GM21515 (cell line): ENCODE measurements around the gene PRDM16.

Experiments
- ATAC-seq: cut with Tn5 transposase; IDR thresholded peaks from one replicate; pipeline ENCODE4 v1.9.1; 2021; ENCODE audit not compliant: unreplicated experiment

The PRDM16 gene

DNA sequence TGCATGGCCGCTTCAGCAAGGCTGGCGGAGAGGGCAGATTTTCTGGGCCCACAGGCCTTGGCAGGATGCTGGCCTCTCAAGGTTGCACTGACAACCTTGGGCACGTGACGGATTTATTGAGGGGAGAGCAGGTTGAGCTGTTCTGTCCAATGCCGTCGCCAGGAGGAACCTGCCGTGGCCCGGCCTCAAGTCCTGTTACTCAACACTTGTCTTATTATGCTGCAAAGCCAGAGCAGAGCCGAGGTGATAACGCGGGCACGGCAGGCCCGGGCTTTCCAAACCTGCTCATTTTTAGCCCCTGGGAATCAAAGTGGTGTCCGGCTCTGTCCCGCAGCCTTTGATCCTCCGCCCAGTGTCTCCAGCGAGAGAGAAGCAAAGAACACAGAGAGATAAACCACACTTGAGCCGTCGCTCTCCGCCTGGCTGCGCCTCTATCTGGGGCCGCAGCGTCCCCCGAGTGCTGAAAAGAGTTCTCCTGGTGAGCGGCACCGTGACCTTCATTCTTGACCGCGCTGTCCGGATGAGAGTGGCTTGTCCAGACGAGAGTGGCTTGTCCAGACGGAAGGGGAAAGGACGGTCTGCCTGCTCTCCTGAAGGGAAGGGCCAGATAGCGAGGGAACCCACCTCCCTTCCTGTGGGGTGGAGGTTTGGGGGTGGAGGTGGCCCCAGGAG, 223.2 kb downstream of the PRDM16 start:
- ATAC-seq = no peak

DNA sequence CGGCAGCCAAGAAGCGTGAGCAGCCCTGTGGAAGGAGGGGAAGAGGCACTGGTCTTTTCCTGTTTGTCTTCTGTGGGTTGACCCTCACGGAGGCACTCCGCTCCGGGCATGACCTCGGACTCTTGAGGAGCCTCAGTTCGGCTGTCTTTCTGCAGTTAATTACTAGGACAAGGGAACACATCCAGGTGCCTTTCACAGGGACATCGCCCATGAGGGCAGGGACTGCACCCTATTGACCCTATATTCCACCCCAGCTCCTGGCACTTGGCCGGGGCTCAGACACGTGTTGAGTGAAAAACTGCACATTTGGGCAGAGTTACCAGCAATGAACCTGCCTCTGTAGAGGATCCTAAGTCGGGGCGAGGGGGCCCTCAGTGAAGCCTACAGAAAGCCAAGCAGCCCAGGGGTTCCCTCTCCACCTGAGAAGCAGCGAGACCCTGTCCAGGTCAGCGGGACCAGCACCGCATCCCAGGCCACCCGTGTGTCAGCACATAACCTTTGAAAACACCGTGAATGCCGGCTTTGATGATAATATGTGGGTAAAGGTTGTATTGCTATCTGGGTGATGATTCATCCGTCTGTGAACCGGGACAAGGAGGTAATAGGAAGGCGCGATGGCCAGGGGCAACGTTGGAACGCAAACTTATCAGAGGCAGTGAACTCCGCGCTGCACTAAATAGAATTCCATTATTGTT, 224.0 kb downstream of the PRDM16 start:
- ATAC-seq = no peak

DNA sequence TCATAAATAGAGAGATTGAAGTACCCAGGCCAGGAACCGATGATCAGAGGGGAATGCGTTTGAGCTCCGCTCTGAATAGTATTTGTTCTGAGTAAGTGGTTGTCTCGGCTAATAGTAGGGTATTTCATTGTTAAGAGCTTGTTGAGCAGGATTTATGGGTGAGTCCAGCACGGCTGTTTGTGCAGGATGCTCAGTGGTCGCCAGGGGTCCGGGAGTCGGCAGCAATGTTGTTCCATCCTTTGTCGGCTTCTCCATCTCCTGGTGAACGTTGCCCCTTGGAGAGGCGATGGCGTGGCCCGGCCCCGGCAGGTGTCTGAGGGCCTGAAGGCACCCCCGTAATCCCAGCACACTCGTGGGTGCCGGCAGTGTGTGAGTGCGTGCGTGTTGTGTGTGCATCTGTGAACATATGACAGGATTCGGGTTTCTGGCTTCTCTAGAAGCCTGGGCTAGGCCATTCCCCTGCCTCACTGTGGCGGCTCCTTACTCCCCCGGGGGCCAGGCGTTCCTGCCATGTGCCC, 224.6 kb downstream of the PRDM16 start:
- no peak for ATAC-seq

DNA sequence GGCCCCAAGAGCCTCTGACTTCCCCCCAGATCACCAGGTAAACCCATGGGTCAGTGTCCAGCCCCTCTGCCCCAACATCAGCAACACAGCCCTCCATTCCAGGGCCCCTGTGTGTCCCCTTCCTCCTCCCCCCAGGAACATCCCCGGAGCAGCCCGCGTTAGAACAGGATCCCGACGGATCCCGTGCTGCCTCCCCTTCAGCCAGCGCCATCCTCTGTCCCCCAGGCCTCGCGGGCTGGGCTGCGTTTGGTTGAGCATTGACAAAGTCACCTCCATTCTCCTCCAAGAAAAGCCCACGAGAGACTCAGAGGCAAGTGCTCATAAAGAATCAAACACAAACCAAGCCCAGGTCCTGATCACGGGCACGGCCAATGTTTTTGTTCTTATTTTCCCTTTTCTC, 225.4 kb downstream of the PRDM16 start:
- ATAC-seq = no peak

DNA sequence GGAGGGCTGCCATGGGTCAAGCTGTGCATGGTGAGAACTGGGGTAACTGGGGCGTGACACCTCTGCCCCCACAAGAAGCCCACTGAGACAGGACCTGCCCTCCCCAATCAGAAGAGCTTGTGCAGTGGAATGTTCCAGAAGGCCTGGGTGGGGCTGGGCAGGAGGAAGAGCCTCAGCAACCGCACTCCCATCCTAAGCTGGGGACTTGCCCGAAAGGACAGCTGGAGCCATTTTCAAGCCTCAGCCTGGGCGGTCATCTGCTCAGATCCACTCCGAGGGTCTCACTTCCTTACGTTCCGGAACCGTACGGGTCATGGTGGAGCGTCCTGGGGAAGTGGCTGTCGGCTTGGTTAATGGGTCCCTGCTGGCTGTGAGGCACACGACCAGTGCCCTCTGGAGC, 226.8 kb downstream of the PRDM16 start:
- ATAC-seq = no peak

DNA sequence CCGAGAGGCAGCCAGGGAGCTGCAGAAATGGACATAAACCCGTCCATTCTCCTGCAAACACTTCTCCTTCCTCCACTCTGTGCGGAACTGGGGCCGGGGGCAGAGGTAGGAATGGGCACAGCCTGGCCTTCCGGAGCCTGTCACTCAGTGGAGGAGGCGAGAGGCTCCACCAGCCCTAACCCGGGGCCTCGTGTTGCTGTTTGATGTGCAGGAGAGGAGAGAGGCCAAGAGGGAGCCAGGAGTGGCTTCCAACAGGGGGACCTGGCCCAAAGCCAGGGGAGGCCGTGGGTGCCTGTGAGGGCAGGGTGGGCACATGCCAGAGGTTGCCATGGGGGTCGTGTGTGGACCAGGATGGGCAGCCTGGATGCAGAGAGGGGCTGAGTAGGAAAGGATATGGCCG, 227.3 kb downstream of the PRDM16 start:
- no peak for ATAC-seq

DNA sequence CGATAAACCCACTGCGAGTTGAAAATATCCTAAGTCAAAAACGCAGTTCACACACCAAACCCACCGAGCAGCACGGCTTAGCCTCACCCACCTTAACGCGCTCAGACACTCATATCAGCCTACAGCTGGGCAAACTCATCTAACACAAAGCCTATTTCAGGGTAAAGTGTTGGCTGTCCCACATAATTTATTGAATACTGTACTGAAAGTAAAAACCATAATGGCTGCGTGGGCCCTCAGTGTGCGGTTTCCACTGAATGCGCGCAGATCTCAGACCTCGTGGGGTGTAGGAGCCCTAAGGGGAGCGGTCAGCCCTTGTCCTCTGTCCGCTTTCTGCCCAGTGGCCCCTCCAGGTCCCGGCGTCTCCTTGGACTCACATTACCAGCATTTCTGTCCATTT, 227.8 kb downstream of the PRDM16 start:
- ATAC-seq = no peak

DNA sequence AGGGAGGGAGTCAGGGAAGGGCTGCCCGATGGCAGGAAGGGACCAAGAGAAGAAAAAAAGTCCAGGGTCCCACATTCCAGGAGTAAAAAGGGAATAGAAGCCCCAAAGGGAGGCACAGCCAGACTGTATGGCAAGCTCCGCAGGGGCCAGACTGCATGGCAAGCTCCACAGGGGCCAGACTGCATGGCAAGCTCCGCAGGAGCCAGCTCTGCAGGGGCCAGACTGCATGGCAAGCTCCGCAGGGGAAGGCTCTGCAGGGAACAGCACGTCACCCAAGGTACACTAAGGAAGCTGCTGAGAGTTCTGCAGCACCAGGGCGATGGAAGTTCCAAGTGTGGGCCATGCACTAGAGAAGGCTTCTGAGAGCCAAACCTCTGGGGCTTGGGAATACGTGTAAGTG, 228.8 kb downstream of the PRDM16 start:
- no peak for ATAC-seq

DNA sequence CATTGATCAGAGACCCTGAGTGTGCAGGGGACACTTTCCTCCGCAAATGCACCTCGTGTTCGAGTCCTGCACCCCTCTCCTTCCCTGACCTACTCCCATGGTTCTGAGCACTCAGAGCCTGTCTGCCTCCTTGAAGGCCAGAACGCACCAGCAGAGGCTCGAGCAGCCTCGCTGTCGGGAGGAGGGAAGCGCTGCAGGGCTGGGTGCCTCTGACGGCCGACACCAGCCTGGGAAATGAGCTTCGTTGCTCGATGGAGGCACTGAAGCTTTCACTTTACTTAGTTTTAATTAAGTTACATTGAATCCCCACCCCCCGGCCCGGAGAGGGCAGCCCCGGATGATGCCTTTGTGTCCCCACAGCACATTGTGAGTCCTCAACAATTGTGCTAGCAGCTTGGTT, 229.2 kb downstream of the PRDM16 start:
- ATAC-seq = no peak

DNA sequence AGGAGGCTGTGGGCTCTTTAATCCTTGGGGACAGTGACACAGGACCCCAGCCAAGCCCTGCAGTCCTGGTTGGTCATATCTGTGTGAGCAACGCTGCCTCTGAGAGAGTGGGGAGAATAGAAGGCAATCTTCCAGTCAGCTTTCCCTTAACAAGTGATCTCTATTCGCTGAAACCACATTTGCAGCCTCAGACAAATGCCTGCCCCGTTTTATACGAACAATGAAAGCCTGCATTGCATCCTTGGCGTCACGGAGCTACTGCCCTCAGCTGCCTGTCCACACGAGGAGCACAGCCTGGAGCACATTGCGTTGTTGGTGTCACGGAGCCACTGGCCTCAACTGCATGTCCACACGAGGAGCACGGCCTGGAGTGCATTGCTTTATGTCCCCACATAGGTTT, 235.2 kb downstream of the PRDM16 start:
- no peak for ATAC-seq

DNA sequence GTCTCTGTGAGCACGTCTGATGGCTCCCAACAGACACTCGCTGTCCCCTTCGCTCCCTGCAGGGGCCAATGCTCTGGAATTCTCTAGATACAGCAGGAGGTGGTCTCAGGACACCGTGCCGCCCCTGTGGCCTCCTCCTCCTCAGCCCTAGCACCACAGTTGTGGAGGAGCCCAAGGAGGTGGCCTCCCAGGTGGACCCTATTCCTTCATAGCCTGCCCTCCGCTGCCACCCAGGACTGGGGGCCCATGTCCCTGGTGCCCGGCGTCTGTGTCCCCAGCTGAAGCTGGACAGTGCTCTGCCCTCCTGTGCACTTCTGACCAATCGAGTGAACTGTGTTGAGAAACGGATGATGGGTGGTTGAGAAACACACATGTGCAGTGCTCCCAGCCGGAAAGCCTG, 235.7 kb downstream of the PRDM16 start:
- ATAC-seq = no peak

DNA sequence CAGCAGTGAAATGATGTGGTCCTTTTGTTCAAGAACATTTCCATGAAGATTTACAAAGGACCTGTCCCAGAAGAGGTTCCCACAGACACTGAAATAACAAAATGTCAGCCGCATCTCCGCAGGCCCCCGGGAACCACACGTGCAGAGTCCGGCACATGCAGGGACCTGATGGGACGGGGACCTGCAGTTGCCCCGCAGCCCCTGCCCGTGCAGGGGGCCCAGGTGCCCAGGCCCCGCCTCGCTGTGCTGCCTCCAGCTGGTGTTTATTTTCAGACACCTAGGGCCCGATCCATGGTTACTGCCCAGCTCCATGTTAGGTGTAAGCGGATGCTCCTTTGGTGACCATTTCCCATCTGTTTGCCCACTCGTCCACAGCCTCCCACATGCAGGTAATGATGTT, 236.2 kb downstream of the PRDM16 start:
- no peak for ATAC-seq

DNA sequence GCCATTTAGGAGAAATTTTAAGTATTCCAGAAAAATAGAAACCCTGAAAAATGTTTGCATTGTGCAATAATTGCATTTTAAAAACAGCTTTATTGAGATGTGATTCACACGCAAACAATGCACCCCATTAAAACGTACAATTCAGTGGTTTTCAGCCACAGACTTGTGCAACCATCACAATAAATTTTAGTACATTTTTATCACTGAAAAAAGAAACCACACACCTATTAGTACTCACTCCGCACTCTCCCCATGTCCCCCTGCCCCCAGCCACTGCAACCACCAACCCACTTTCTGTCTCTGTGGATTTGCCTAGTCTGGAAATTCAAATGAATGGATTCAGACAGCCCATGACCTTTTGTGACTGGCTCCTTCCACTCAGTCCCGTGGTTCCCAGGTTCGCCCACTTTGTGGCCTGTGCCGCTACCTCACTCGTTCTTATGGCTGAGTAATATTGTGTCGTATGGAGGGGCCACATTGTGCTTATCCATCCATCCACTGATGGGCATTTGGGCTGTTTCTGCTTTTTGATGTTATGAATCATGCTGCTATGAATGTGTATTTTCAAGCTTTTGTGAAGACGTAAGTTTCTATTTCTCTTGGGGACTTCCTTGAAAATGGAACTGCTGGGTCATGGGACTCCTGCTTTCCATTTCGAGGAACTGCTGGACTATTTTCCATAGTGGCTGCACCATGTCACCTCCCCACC, 237.7 kb downstream of the PRDM16 start:
- ATAC-seq = no peak

DNA sequence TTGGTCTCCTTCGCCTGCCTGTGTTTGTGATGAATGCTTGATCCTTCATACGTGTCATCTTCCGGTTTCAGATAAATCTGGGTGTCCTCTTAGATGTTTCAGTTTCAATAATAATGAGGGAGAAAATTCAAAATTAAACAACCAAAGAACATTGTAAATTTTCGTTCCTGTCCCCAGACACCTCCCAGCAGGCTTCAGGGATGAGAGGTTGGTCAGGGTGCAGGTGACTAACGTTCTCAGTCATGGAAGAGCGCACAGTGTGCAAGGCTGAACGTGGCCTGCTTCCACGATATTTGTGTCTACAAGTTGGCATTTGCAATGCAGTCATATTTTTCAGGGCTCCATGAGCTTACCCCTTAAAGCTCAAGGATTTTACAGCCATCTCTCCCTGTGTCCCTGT, 238.4 kb downstream of the PRDM16 start:
- ATAC-seq = no peak

DNA sequence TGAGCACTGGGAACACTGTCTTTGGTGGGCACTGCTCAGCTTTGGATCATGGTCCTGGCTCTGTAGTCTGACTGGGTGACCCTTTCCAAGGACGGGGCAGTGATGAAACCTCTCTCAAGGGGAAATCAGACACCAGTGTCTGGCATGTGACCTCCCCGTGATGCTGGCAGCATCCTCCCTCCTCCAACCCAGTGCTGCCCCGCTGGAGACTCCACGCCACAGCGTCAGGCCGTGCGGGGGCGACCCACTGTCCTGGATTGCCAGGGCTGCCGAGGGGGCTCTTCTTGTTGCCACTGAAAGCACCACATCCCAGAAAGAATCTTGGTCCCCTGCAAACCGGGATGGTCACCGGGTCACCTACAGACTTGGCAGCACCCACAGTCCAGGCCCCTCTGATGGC, 239.1 kb downstream of the PRDM16 start:
- ATAC-seq = no peak

DNA sequence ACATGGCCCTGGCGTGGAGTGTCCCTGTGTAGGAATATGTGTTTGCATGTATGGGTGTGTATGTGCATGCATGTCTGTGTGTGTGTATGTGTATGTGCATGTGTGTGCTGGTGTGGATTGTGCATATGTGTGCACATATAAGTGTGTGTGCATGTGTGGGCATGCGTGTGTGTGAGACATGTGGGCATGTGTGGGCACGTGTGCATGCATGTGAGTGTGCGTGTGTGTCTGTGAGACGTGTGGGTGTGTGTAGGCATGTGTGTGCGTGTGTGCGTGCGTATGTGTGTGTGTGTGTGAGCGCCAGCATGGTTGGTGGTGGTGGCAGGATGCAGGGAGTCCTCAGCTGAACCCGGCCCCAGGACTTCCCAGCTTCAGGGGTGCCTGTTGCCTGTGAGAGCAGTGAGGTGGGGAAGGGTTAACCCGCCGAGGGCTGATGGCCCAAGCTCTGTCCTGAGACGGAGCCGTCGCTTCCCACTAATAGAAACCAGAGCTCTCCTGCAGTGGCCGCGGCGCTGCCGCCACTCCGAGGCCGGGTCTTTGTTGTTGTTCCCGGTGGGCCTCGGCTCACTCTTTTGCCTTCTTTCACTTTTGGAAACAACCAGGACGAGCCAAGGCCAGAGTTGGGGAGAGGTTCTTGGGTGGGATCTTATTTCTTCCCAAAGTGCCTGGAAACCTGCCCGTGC, 241.9 kb downstream of the PRDM16 start:
- no peak for ATAC-seq

DNA sequence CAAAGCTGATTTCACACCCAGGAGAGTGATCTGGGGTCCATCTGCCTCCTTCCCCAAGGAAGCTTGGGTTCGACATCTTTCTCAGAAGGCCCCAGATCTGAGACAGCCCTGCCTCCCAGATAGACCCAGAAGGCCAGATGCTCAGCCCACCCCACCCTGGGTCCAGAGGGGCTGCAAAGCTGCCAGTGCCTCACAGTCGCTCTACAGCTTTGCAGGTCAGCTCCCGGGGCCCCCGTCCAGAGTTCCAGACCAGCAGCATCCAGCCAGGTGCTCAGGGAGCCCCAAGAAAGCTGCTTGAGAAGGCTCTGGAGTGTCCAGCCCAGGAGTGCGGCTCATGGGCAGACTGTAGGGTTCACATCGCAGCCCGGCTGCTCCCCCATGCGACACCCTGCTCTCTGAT, 242.7 kb downstream of the PRDM16 start:
- ATAC-seq = no peak

DNA sequence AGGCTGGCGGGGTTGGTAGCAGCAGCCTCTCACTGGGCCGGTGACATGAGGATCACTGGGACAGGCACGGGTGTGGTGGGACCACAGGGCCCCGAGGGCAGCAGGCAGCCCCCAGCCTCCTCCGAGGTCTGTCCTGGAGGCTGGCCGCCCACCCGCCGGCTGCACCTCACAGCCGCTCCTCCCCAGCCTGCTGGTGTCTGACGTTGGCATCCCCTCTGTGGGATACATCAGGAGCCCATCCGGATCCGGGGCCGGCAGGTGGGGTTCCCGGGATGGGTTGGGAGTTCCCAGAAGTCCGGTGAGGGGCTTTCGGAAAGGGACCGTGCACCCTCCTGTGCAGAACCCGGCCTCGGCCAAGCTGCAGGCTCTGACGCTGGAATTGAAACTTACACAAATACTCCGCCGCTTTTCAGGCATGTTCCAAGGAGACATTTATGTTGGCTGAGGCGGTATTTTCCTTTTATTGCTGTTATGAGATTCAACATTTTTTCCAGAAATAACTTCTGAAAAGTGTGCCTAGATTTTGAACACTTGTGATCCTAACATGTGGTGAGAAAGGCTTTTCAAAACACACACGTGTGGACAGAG, 243.4 kb downstream of the PRDM16 start:
- no peak for ATAC-seq

DNA sequence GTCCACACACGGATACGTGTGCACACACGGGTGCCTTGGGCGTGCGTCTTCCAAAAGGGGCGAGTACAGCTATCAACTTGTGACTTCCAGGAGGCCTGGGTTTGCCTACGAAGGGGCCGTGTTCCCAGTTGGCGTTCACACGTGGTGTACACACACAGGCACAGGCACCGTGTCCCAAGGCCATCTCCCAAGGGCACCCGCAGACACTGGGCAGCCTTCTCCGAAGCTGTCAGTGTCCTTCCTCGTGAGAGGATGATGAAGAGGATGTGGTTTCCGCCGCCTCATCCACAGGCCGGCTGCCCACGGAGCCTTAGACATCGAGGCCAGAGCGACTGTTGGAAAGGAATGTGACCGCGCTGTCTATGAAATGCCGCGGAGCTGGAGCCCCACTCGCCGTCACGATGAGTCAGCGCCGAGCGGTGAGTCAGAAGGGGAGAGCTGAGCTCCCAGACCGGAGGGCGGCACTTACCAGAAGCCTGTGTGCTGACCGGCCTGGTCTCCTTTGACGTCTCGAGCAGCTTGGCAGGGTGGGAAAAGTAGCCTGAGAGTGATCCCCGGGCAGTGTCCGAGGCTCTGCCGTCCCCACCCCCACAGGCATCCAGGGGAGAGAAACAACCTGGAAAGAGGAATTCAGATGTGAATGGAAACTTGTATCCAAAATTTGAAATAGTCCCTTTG, 244.0 kb downstream of the PRDM16 start:
- no peak for ATAC-seq

DNA sequence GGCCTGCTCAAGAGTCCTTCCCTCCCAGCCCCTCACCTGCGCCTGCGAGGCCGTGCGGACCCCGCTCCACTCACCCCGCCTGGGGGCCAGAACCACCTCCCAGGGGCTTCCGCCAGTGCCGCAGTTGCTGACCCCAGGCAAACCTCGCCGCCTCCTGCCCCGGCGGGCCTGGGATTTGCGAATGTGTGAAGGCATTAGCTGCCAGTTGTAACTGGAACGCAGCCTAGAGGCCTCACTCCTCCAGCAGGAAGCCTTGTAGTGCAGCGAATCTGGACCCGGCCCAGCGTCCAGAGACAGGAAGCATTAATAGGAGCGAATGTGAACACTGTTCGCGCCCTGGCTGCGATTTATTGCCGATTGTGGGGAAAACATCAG, 244.6 kb downstream of the PRDM16 start:
- ATAC-seq = no peak
